NCI-H1092 (cell line): ENCODE data around the gene RTP4.

Source experiments
- DNase-seq: peaks from one replicate; lab custom pipeline; 2025; lab: John Stamatoyannopoulos, UW

RTP4 gene

DNA sequence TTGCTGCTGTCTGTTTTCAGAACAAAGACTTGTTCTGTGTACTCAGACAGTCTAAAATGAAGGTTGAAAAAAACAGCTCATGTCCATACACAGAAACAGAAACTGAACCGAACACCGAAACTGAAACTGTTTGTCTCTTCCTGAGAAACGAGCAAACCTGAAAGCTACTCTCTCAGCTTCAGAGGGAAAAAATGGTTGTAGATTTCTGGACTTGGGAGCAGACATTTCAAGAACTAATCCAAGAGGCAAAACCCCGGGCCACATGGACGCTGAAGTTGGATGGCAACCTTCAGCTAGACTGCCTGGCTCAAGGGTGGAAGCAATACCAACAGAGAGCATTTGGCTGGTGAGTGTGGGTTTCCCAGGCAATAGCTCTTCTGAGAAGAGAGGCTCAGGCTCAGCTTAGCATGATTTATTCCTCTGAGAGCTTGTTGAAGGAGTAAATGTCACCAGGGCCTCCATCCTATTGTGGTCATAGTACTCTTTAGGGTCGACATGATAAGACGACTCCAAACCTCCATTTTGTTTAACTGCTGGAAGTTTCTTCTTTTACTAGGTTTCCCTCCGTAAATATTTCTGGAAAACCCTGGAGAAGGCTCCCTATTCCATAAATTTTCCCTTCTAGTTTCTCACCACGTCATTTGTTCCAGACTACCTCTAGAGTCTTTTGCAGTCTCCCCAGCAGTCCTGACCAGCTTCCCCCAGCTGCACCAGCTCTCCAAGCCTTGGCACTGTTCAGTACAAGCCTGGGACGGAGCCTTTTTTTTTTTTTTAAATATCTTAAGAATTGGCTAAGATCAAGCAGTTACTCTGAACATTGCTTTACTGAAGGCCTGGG is at the start of gene RTP4:
RTP4 (plus strand) TSS at position 135 of the 838 bp plus-strand sequence; CDS start at position 192, 57 bp downstream.
- peak; percentile 44 for DNase-seq

- DNase-seq = peak; percentile 24
Observed at GRCh38 chr3:187318819-187319616, 49.2 kb upstream of the RTP4 start.

DNA sequence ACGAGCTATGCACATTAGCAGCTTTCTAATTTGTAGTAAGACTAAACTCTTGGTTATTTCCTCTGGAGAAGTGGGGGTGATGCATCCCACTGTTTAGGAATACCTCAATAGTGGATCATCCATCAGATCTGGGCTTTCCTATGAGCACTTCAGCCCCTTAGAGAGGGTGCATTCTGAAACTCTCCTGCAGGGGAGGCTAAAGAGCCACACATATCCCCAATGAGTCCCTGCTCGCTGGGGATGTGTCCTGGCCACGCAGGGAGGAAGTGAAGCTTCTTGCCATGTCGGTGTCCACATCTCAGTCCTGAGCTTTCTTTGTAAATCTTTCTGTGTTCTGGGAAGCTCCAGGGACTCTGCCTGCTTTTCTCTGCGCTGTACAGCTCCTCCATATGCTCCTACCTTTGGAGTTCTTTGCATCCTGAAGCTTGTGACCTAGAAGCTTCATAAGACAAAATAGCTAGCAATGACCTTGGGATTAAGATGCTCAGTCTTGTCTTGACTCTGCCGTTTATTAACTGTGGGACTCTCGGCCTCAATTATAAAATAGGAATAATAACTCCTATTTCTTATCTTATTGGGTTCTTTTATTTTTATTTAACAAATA is 48.4 kb upstream of the RTP4 start:
- DNase-seq = peak; percentile 45

GRCh38 chr3:187321766-187322165 is 46.4 kb upstream of the RTP4 start:
- no peak for DNase-seq

DNA sequence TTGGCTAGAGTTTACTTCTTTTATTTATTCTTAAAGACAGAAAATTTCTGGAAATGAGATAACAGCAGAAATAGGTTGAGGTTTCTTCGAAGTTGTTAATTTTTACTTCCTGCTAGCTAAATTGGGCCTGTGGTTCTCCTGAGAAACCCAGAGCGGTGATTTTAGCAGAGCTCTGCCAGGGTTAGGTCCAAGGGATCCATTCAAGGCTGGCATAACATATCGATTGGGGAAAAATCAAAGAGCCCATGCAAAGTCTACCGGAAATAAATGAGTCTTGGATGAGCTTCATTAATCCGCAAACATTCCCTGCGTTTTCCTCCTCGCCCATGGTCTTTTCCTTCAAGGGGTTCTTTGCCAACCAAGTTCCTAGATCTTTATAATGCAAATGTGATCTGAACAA is 45.9 kb upstream of the RTP4 start:
- no peak for DNase-seq

GRCh38 chr3:187323091-187323490 is 45.1 kb upstream of the RTP4 start:
- no peak for DNase-seq

- no peak for DNase-seq
Observed at GRCh38 chr3:187325632-187326031, 42.6 kb upstream of the RTP4 start.

DNA sequence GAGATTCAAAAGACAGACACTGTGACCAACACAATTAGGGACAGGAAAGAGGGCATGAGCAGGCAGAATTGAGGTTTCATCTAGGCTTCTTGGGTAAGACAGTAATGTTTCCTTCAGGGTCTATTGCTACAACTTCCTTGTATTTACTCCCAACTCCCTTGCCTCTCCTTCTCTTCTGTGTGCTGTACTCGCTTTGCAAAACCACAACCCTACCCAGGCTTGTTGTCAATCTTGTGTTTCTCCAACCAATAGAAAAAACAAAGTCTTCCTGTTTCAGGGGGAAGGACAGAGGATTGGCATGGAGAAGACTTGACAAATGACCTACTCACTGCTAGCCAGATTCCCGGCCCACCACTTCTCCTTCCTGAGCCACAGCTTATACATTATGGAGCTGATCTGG is 40.3 kb upstream of the RTP4 start:
- DNase-seq = no peak

DNA sequence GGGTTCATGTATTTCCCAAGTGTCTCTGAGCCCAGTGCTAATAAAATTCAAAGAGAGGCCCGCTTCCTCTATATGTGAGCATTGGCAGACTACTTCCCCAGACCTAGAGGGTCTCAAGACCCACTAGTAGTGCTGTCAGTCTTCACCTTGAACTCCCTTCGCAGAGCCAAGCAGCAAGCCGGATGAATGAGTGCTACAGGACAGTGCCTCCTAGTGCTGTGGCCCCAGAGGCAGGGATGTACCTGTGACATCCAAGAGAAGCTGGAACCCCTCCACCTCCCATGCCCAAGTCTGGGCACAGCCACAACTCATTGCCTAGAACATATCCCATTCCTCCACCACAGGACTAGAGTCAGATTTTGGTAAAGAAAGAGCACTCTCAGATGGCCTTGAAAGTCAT is 39.5 kb upstream of the RTP4 start:
- DNase-seq = no peak

- no peak for DNase-seq
Observed at GRCh38 chr3:187334904-187335303, 33.3 kb upstream of the RTP4 start.

- DNase-seq = peak; percentile 56
Observed at GRCh38 chr3:187336322-187336721, 31.9 kb upstream of the RTP4 start.

- no peak for DNase-seq
Observed at GRCh38 chr3:187340578-187340977, 27.6 kb upstream of the RTP4 start.

GRCh38 chr3:187342255-187342654 is 25.9 kb upstream of the RTP4 start:
- no peak for DNase-seq

- no peak for DNase-seq
Observed at GRCh38 chr3:187343670-187344069, 24.5 kb upstream of the RTP4 start.

DNA sequence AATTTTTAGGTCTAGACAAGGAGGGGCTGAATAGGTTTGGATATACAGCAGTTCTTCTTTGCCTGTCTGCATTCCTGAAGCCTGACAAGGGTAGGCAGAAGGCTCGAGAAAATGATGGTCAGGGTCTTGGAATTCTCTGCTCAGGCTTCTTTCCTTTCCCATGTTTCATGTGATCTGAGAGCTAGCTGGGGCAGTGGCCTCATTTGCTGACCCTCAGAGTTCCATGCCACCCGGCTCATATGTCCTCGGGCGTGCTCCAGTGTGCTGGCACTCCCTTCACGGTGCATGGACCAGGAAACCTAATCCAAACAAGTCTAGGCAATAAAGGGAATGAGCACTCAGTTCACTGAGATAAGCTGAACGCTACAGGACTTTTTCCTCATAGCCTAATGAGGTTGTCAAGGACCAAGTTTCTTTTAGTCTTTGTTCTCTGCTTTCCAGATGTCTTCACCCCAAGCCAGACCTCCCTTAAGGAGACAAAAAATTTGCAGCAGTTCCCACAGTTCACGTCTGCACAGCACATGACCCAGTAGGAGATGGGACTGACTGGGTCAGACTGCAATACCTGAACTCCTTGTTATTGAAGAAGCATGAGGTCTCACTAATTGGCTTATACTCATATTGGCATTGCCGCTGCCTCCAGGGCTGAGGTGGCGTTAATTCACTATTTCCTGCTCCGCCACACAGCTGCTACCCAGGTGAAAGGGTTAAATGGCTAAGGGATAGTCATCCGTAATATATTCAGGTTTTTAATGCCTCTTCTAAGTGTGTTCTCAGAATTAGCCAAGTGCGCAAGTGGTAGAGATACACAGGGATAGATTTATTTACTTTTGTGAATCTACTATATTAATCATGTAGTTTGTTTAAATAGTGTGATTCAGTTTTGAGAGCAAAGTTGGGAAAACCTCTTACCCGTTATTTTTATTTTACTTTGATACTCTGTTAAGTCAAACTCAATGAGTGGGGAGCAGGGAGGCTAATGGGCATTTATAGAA is 15.3 kb upstream of the RTP4 start:
- no peak for DNase-seq

- no peak for DNase-seq
Observed at GRCh38 chr3:187358068-187358467, 10.1 kb upstream of the RTP4 start.

GRCh38 chr3:187359798-187360486 is 8.2 kb upstream of the RTP4 start:
- DNase-seq = no peak

DNA sequence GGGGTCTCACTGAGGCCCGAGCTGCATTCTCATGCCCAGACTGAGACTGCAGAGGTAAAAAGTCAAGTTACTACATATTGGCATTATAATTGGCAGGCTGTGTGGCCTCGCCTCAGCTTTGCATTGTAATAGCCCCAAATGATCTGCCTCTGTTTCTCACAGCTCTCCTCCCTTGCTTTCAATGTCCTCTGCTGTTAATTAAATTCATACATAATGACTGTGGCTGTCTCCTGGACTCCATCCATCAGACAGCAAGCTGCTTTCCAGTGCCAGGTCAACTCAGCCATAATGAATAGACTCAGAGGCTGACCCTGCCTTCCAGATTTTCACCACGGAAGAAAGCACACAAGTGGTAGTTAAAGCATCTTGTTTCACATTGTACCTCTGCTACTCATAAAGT is 7.6 kb upstream of the RTP4 start:
- DNase-seq = peak; percentile 25

GRCh38 chr3:187361835-187362234 is 6.3 kb upstream of the RTP4 start:
- no peak for DNase-seq

- DNase-seq = no peak
Observed at GRCh38 chr3:187367561-187368103, 553 bp upstream of the RTP4 start.

- no peak for DNase-seq
Observed at GRCh38 chr3:187369089-187369447, 883 bp downstream of the RTP4 start.
